Kidney epithelial cell (primary cell): ENCODE results near the gene PXDC1. TPM values are rescaled to one million over a fixed set of nuclear protein-coding genes. Genes with fewer than 3 reads are reported as not detected.

Experiments
- DNase-seq: peaks from one replicate; pipeline ENCODE4 v3.0.0-alpha.2; 2010; ENCODE audit warnings: low read depth
- H3K27me3 ChIP-seq: 2 replicates; pipeline ENCODE4 v1.6.0; 2011; ENCODE audit warnings: low read length; ENCODE audit not compliant: control insufficient read depth, insufficient read depth
- H3K36me3 ChIP-seq: 2 replicates; pipeline ENCODE4 v1.5.1; 2011; ENCODE audit warnings: low read length; ENCODE audit not compliant: control insufficient read depth, insufficient read depth
- H3K4me3 ChIP-seq: 2 replicates; pipeline ENCODE4 v1.5.1; 2011; ENCODE audit warnings: low read depth, mild to moderate bottlenecking, control low read depth, low read length
- CTCF ChIP-seq: IDR thresholded peaks from 2 replicates; pipeline ENCODE4 v1.5.1; 2011; ENCODE audit warnings: mild to moderate bottlenecking, moderate library complexity, low read length, control low read depth, inconsistent platforms; ENCODE audit not compliant: insufficient read depth, poor library complexity, severe bottlenecking
- total RNA-seq: library from RNA; depleted of rRNA; stranded (reverse); fragments of >200 nt; gene quantifications from 2 replicates; pipeline ENCODE4 v1.2.3, GENCODE V29; 2015

Gene PXDC1
- total RNA-seq, 1 donor from 2014 or later: 92.4 TPM

- no peak for TF ChIP-seq CTCF
Observed at GRCh38 chr6:3698021-3698420, 53.5 kb downstream of the PXDC1 start.

DNA sequence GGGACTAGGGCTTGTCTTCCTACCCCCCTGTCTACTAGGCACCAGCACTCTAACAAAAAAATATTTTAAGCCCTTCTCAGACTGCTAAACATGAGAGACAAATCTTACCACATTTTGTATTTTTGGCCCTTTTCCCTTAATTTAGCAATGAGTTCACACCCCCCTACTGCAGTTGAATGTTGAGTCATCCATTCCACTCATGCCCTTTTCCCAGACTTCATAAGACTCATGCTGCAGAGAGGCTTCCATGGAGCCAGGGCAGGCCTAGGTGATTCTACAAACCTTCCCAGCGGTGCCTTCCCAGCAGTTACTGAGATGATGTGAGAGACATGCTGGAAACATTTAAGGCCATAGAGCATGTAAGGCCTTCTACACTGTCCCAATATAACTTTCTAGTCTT is 53.9 kb downstream of the PXDC1 start:
- no peak for DNase-seq
- TF ChIP-seq CTCF: no peak
- H3K4me3 ChIP-seq: no peak overlapping the region
- no peaks in the 10 kb centered on the region for H3K27me3 ChIP-seq
- no peaks in the 10 kb centered on the region for H3K36me3 ChIP-seq

More at GRCh38 chr6:3698021-3698420, 53.5 kb downstream of the PXDC1 start:
- no peak for DNase-seq
- no peaks in the 10 kb centered on the region for H3K27me3 ChIP-seq
- no peak overlapping the region for H3K4me3 ChIP-seq
- H3K36me3 ChIP-seq: no peaks in the 10 kb centered on the region

- H3K36me3 ChIP-seq: no peaks in the 10 kb centered on the region
- H3K4me3 ChIP-seq: no peak overlapping the region
- H3K27me3 ChIP-seq: no peaks in the 10 kb centered on the region
- TF ChIP-seq CTCF: no peak
- no peak for DNase-seq
Observed at GRCh38 chr6:3696525-3697088, 54.9 kb downstream of the PXDC1 start.

GRCh38 chr6:3695065-3695817 is 56.3 kb downstream of the PXDC1 start:
- no peak for DNase-seq
- Histone ChIP-seq H3K36me3 (no peaks in the 10 kb centered on the region), H3K4me3 (no peak overlapping the region), H3K27me3 (no peaks in the 10 kb centered on the region)
- TF ChIP-seq CTCF: no peak

DNA sequence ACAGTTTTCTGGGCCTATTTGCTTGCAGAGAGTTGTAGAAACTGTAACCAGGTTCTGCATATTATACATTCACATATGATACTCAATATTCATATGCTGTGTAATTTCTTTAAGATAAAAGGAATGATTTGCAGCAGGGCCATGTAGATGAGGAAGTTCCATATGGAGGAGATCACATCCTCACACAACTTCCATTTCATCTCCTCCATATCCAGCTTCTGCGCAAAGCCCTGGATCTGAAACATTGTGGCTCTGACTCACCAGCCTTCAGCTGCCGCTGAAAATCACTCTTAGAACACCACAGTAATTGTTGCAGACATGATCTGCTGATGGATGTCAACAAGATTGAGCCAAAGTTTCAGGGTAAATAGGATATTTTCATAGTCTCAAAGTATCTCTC is 57.7 kb downstream of the PXDC1 start:
- Histone ChIP-seq H3K27me3 (no peaks in the 10 kb centered on the region), H3K4me3 (no peak overlapping the region), H3K36me3 (no peaks in the 10 kb centered on the region)
- DNase-seq: no peak
- no peak for TF ChIP-seq CTCF
